Right lobe of liver (tissue), 6 donors: ENCODE data around the gene LDLRAD4. TPM values are rescaled to one million over a fixed set of nuclear protein-coding genes. Genes with fewer than 3 reads are reported as not detected.

Experiments used
- ATAC-seq, 4 donors: fragments of 200-7000 bp; cut with Tn5 transposase; one replicate each; pipeline ENCODE4 v1.9.1; 2020; ENCODE audit warnings: mild to moderate bottlenecking in 4 of 4, moderate library complexity in 4 of 4
- DNase-seq, 3 donors: peaks; one replicate each; pipeline ENCODE4 v3.0.0-alpha.2; 2020
- H3K27ac ChIP-seq, 3 donors: fragments of 200-600 bp; one replicate each; pipeline ENCODE4 v1.8.0; 2022
- H3K27me3 ChIP-seq, 2 donors: fragments of 200-600 bp; one replicate each; pipeline ENCODE4 v1.8.0; 2022
- H3K36me3 ChIP-seq, 4 donors: fragments of 200-600 bp; sonication (generic) in 1 of 4; one replicate each; pipeline versions ENCODE4 v1.5.1 to v1.8.0; 2017 to 2022; ENCODE audit warnings: control low read depth in 1 of 4
- H3K4me1 ChIP-seq, 4 donors: fragments of 200-600 bp; sonication (generic) in 1 of 4; one replicate each; pipeline versions ENCODE4 v1.5.1 to v1.8.0; 2017 to 2022; ENCODE audit warnings: control low read depth in 1 of 4
- H3K4me3 ChIP-seq, 3 donors: fragments of 200-600 bp; one replicate each; pipeline ENCODE4 v1.8.0; 2022
- H3K9me3 ChIP-seq, 4 donors: fragments of 200-600 bp; sonication (generic) in 1 of 4; one replicate each; pipeline versions ENCODE4 v1.5.1 to v1.8.0; 2017 to 2022; ENCODE audit warnings: control low read depth in 1 of 4
- CTCF ChIP-seq, 4 donors: fragments of 200-600 bp in 3 of 4; fragments of 450-650 bp in 1 of 4; IDR thresholded peaks; one replicate each; pipeline versions ENCODE4 v1.5.1 to v1.8.0; 2016 to 2022; ENCODE audit warnings: antibody characterized with exemption in 4 of 4, mild to moderate bottlenecking in 2 of 4
- POLR2A ChIP-seq: fragments of 450-650 bp; IDR thresholded peaks from one replicate; pipeline ENCODE4 v1.6.1; 2017; ENCODE audit warnings: antibody characterized with exemption, mild to moderate bottlenecking
- WGBS: methylation state at CpG from one replicate; pipeline ENCODE4 v1.1.6; 2018; ENCODE audit warnings: low coverage, low lambda C conversion rate; ENCODE audit not compliant: insufficient coverage; ENCODE audit errors: missing lambda C conversion rate; 5-methylcytosine and 5-hydroxymethylcytosine counted together
- intact Hi-C, 2 donors: fragments of 100-400 bp; cut with DNase I; formaldehyde crosslinking; loops; one replicate each; pipeline versions ENCODE4 v1.11.2 to v1.14.1; 2022
- total RNA-seq, 6 experiments: library from RNA; depleted of rRNA in 2 of 6; stranded (reverse); fragments of >200 nt in 2 of 6; fragmentation: NEBNext Ultra II Directional in 3 of 6; extraction: Animal tissue kit (Norgen Biotek cat#: 25700) in 3 of 6; gene quantifications; one replicate each; pipeline versions ENCODE4 v1.1.0 to v1.2.4, GENCODE V29; 2016 to 2023
- donor health status: DM: no; HTN: yes; CAD: no.
- donor health status: DM: no; HTN: no; CAD: no.
- donor health status: DM: no; HTN: no; CAD: no.
- donor health status: DM: no; HTN: yes; CAD: no.
- donor health status: DM: no; HTN: yes; CAD: no.

The LDLRAD4 gene
- total RNA-seq, 6 experiments from 2014 or later: 10.6 to 66.4 (median 18.7) TPM

GRCh38 chr18:13294309-13294708 is 75.7 kb downstream of the LDLRAD4 start:
- Histone ChIP-seq H3K27ac (no peak overlapping the region), H3K4me1 (peaks cover 0 to 14% (median 0%) of the 10 kb centered on the region in 4 donors), H3K4me3 (no peak overlapping the region), H3K36me3 (no peaks in the 10 kb centered on the region), H3K9me3 (no peaks in the 10 kb centered on the region), H3K27me3 (no peaks in the 10 kb centered on the region)
- ATAC-seq (no peak), DNase-seq (no peak)
- intact Hi-C loops: no loop called here
- no peak for TF ChIP-seq CTCF (IDR thresholded peaks at IDR 0.05)
- no peak for TF ChIP-seq POLR2A
- WGBS: 85% methylated on average over 7 of the region's 14 CpGs

GRCh38 chr18:13295894-13296293 is 77.3 kb downstream of the LDLRAD4 start:
- Histone ChIP-seq H3K4me3 (no peak overlapping the region), H3K9me3 (no peaks in the 10 kb centered on the region), H3K27ac (no peak overlapping the region), H3K4me1 (peaks cover 0 to 7% (median 0%) of the 10 kb centered on the region in 4 donors), H3K36me3 (no peaks in the 10 kb centered on the region), H3K27me3 (no peaks in the 10 kb centered on the region)
- ATAC-seq (no peak), DNase-seq (no peak)
- intact Hi-C loops: no loop called here
- 95% methylated on average over 4 of the region's 16 CpGs for WGBS
- TF ChIP-seq CTCF (IDR thresholded peaks at IDR 0.05) (no peak), POLR2A (no peak)

GRCh38 chr18:13296867-13297574 is 78.5 kb downstream of the LDLRAD4 start:
- no peaks in the 10 kb centered on the region for H3K4me1 ChIP-seq
- ATAC-seq (no peak), DNase-seq (no peak)
- H3K27me3 ChIP-seq: no peaks in the 10 kb centered on the region
- no peak overlapping the region for H3K27ac ChIP-seq
- H3K36me3 ChIP-seq: no peaks in the 10 kb centered on the region
- 89% methylated on average over 12 of the region's 15 CpGs for WGBS
- intact Hi-C loops: no loop called here
- H3K9me3 ChIP-seq: no peaks in the 10 kb centered on the region
- no peak overlapping the region for H3K4me3 ChIP-seq
- no peak for TF ChIP-seq CTCF (IDR thresholded peaks at IDR 0.05)
- TF ChIP-seq POLR2A: no peak

- DNase-seq: no peak
Measured at GRCh38 chr18:13298262-13298661, 79.7 kb downstream of the LDLRAD4 start.

More at GRCh38 chr18:13298262-13298661, 79.7 kb downstream of the LDLRAD4 start:
- Histone ChIP-seq H3K36me3 (no peaks in the 10 kb centered on the region), H3K27me3 (no peaks in the 10 kb centered on the region), H3K4me1 (no peaks in the 10 kb centered on the region), H3K27ac (no peak overlapping the region), H3K4me3 (no peak overlapping the region), H3K9me3 (no peaks in the 10 kb centered on the region)
- no peak for ATAC-seq
- intact Hi-C loops: no loop called here
- WGBS: no CpG with 5 or more reads among the region's 10 CpGs
- TF ChIP-seq POLR2A (no peak), CTCF (IDR thresholded peaks at IDR 0.05) (no peak)
